ENCODE results near the gene DNAL1. TPM values are rescaled to one million over a fixed set of nuclear protein-coding genes. Genes with fewer than 3 reads are reported as not detected.

The DNAL1 gene
- total and polyA plus RNA-seq, 2 of the 13 experiments (the other 11 are each of a cell fraction or from before 2014, with no cell fraction given): 1.4 to 13.3 TPM

- TF ChIP-seq ZNF10 (CRISPR knock-in tag; IDR thresholded peaks at IDR 0.05; ENCODE audit: borderline replicate concordance, low read depth): no peak
- peak; percentile 40 for TF ChIP-seq POLR2AphosphoS5 (IDR thresholded peaks at IDR 0.05; ENCODE audit: low read depth, low read length)
- TF ChIP-seq ZNF749 (CRISPR knock-in tag; IDR thresholded peaks at IDR 0.05; ENCODE audit: borderline replicate concordance): peak; percentile 57; the same call in 1 of the 2 replicates
- peak; percentile 26; the same call in 1 of the 2 replicates for TF ChIP-seq ZNF12 (CRISPR knock-in tag; IDR thresholded peaks at IDR 0.05)
- TF ChIP-seq ZKSCAN8 (CRISPR knock-in tag; IDR thresholded peaks at IDR 0.05; ENCODE audit: borderline replicate concordance): no peak
- no peak; the same call in 1 of the 2 replicates for TF ChIP-seq GMEB1 (CRISPR knock-in tag; IDR thresholded peaks at IDR 0.05; ENCODE audit: borderline replicate concordance)
- peak; percentile 29; the same call in 1 of the 2 replicates for TF ChIP-seq TFAP4 (IDR thresholded peaks at IDR 0.05; ENCODE audit: borderline replicate concordance, low read depth)
- TF ChIP-seq NR2F6 (IDR thresholded peaks at IDR 0.05): no peak
- no peak for TF ChIP-seq NR2F6 (CRISPR knock-in tag; IDR thresholded peaks at IDR 0.05)
- TF ChIP-seq ZNF253 (CRISPR knock-in tag; IDR thresholded peaks at IDR 0.05; ENCODE audit: borderline replicate concordance): no peak
- no peak for TF ChIP-seq KDM5A (IDR thresholded peaks at IDR 0.05; ENCODE audit: borderline replicate concordance, low read length)
- TF ChIP-seq ZFP41 (CRISPR knock-in tag; IDR thresholded peaks at IDR 0.05; ENCODE audit: borderline replicate concordance): no peak
- TF ChIP-seq ZNF292 (CRISPR knock-in tag; IDR thresholded peaks at IDR 0.05; ENCODE audit: borderline replicate concordance, low read depth): no peak
- TF ChIP-seq SNAPC4 (CRISPR knock-in tag; IDR thresholded peaks at IDR 0.05): no peak
- TF ChIP-seq KMT2B (CRISPR knock-in tag; IDR thresholded peaks at IDR 0.05): no peak
- no peak for TF ChIP-seq ZNF557 (CRISPR knock-in tag; IDR thresholded peaks at IDR 0.05)
- peak; percentile 18; the same call in 1 of the 2 replicates for TF ChIP-seq PRDM15 (CRISPR knock-in tag; IDR thresholded peaks at IDR 0.05)
Measured at GRCh38 chr14:73713803-73714655, 69.2 kb downstream of the DNAL1 start, which contains the start of gene PNMA1 (continued).

Measured in HepG2 (cell line).